HEK293T (cell line): Measurements from ENCODE around the gene JAG2.

ENCODE experiments used
- CTCF ChIA-PET: fragments of 350-600 bp; formaldehyde crosslinking; extraction: SDS; loops from one replicate; lab custom pipeline; 2021; ENCODE audit warnings: antibody characterized with exemption, inconsistent platforms; lab: Yijun Ruan, JAX
- POLR2A ChIA-PET: fragments of 350-600 bp; formaldehyde crosslinking; extraction: SDS; loops from one replicate; lab custom pipeline; 2020; ENCODE audit warnings: antibody characterized with exemption, inconsistent platforms; lab: Yijun Ruan, JAX
- DNase-seq: peaks from one replicate; pipeline ENCODE4 v3.0.0; 2012; ENCODE audit warnings: mixed read lengths; ENCODE audit errors: extremely low spot score
- ARNT ChIP-seq: fragments of 450-650 bp; IDR thresholded peaks from 2 replicates; pipeline ENCODE4 v1.6.1; 2017; ENCODE audit warnings: mild to moderate bottlenecking
- BHLHE40 ChIP-seq: fragments of 450-650 bp; IDR thresholded peaks from 2 replicates; pipeline ENCODE4 v1.6.1; 2016; ENCODE audit warnings: mild to moderate bottlenecking, moderate library complexity, borderline replicate concordance
- CTBP1 ChIP-seq: fragments of 450-650 bp; IDR thresholded peaks from 2 replicates; pipeline ENCODE4 v1.6.1; 2016; ENCODE audit warnings: borderline replicate concordance
- ELF4 ChIP-seq: fragments of 450-650 bp; IDR thresholded peaks from 2 replicates; pipeline ENCODE4 v1.6.1; 2017; ENCODE audit warnings: antibody characterized with exemption
- FOXA1 ChIP-seq: fragments of 450-650 bp; IDR thresholded peaks from 2 replicates; pipeline ENCODE4 v1.6.1; 2016; ENCODE audit warnings: mild to moderate bottlenecking
- FOXK2 ChIP-seq: fragments of 450-650 bp; IDR thresholded peaks from 2 replicates; pipeline ENCODE4 v1.6.1; 2016; ENCODE audit warnings: mild to moderate bottlenecking
- FOXM1 ChIP-seq: fragments of 450-650 bp; IDR thresholded peaks from 2 replicates; pipeline ENCODE4 v1.6.1; 2017; ENCODE audit warnings: mild to moderate bottlenecking, borderline replicate concordance
- HDGF ChIP-seq: fragments of 450-650 bp; IDR thresholded peaks from 2 replicates; pipeline ENCODE4 v1.6.1; 2017; ENCODE audit warnings: antibody characterized with exemption, borderline replicate concordance
- L3MBTL2 ChIP-seq: fragments of 450-650 bp; conservative IDR thresholded peaks from 2 replicates; pipeline ENCODE4 v1.6.1; 2016; ENCODE audit warnings: mild to moderate bottlenecking
- LEF1 ChIP-seq: fragments of 450-650 bp; IDR thresholded peaks from 2 replicates; pipeline ENCODE4 v1.6.1; 2017; ENCODE audit warnings: mild to moderate bottlenecking, borderline replicate concordance
- NFRKB ChIP-seq: fragments of 450-650 bp; IDR thresholded peaks from 2 replicates; pipeline ENCODE4 v1.6.1; 2016; ENCODE audit warnings: mild to moderate bottlenecking, moderate library complexity
- PKNOX1 ChIP-seq: fragments of 450-650 bp; IDR thresholded peaks from 2 replicates; pipeline ENCODE4 v1.6.1; 2016
- SP1 ChIP-seq: fragments of 450-650 bp; IDR thresholded peaks from 2 replicates; pipeline ENCODE4 v1.6.1; 2017
- SUZ12 ChIP-seq: fragments of 450-650 bp; IDR thresholded peaks from 2 replicates; pipeline ENCODE4 v1.6.1; 2016; ENCODE audit warnings: mild to moderate bottlenecking
- TARDBP ChIP-seq: fragments of 450-650 bp; IDR thresholded peaks from 2 replicates; pipeline ENCODE4 v1.6.1; 2016
- ZNF384 ChIP-seq: fragments of 450-650 bp; IDR thresholded peaks from 2 replicates; pipeline ENCODE4 v1.6.1; 2016

Gene JAG2

GRCh38 chr14:105138551-105139111, 29.9 kb downstream of the JAG2 start:
- DNase-seq: no peak
- CTCF ChIA-PET: no interaction called here
- TF ChIP-seq TARDBP (no peak), LEF1 (no peak), ZNF384 (no peak), FOXA1 (no peak), FOXM1 (no peak), SP1 (no peak), FOXK2 (no peak), CTBP1 (no peak), ARNT (no peak), SUZ12 (no peak), BHLHE40 (no peak), NFRKB (no peak), HDGF (no peak), L3MBTL2 (no peak), ELF4 (no peak), PKNOX1 (no peak)
- POLR2A ChIA-PET: no interaction called here

GRCh38 chr14:105138021-105138541, 30.5 kb downstream of the JAG2 start:
- TF ChIP-seq CTBP1 (no peak), PKNOX1 (no peak), ZNF384 (no peak), HDGF (no peak), NFRKB (no peak), SP1 (no peak), SUZ12 (no peak), FOXK2 (no peak), FOXM1 (no peak), FOXA1 (no peak), ARNT (no peak), TARDBP (no peak), LEF1 (no peak), BHLHE40 (no peak), ELF4 (no peak), L3MBTL2 (no peak)

GRCh38 chr14:105137481-105138020, 31.0 kb downstream of the JAG2 start:
- TF ChIP-seq CTBP1: no peak
- no peak for TF ChIP-seq ARNT
- TF ChIP-seq SP1: no peak
- TF ChIP-seq HDGF: no peak
- TF ChIP-seq TARDBP: no peak
- TF ChIP-seq FOXK2: no peak
- no peak for TF ChIP-seq PKNOX1
- no peak for TF ChIP-seq SUZ12
- no peak for TF ChIP-seq ZNF384
- TF ChIP-seq FOXM1: no peak
- TF ChIP-seq BHLHE40: no peak
- TF ChIP-seq FOXA1: no peak
- ChIA-PET CTCF (no interaction called here), POLR2A (no interaction called here)
- DNase-seq: no peak

More at GRCh38 chr14:105138021-105138541, 30.5 kb downstream of the JAG2 start:
- DNase-seq: no peak
- POLR2A ChIA-PET: no interaction called here
- CTCF ChIA-PET: no interaction called here

GRCh38 chr14:105136401-105137322, 31.9 kb downstream of the JAG2 start:
- CTCF ChIA-PET: no interaction called here
- POLR2A ChIA-PET: no interaction called here
- DNase-seq: no peak
- TF ChIP-seq FOXK2 (no peak), NFRKB (no peak)

- CTCF ChIA-PET: no interaction called here
- DNase-seq: no peak
- TF ChIP-seq SP1 (no peak), FOXM1 (no peak), PKNOX1 (no peak), ARNT (no peak), ZNF384 (no peak), TARDBP (no peak), CTBP1 (no peak), L3MBTL2 (no peak), LEF1 (no peak), SUZ12 (no peak), FOXA1 (no peak), HDGF (no peak), FOXK2 (no peak)
- POLR2A ChIA-PET: no interaction called here
Observed at GRCh38 chr14:105135700-105136395, 32.7 kb downstream of the JAG2 start.
